Subcutaneous adipose tissue (tissue), 4 donors: Measurements from ENCODE around the gene OPCML. TPM values are rescaled to one million over a fixed set of nuclear protein-coding genes. Genes with fewer than 3 reads are reported as not detected.

ENCODE experiments used
- total RNA-seq, 4 donors: library from RNA; depleted of rRNA; stranded (reverse); fragments of >200 nt; gene quantifications; one replicate each; pipeline ENCODE4 v1.1.0, GENCODE V29; 2016
- TF ChIP-seq, protein P1 (sequence below): fragments of 450-650 bp; IDR thresholded peaks from one replicate; pipeline ENCODE4 v1.5.1; 2016; ENCODE audit warnings: low read depth, mild to moderate bottlenecking, control low read depth, antibody characterized with exemption, moderate library complexity

The OPCML gene
- total RNA-seq, 4 donors from 2014 or later: under 0.01 TPM; not detected in 3

DNA sequence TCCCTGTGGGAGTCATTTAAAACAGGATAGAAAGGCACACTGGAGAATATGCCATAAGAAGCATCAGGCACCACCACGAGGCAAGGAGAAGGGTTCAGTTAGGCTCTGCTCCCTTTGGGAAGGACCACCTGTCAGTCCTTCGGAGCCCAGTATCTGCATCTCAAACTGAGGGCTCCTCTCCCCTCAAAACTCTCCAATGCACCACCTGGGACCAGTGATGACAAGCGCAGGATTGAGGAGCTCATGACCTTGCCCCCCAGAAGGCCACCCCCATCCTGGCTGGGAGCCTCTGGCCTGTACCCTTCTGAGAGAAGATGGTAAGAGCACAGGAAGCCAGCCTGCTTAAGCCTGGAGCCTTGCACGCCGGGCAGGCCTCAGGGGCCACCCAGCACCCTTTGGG lies 39.4 kb downstream of the OPCML start:
- TF ChIP-seq, protein P1, sequence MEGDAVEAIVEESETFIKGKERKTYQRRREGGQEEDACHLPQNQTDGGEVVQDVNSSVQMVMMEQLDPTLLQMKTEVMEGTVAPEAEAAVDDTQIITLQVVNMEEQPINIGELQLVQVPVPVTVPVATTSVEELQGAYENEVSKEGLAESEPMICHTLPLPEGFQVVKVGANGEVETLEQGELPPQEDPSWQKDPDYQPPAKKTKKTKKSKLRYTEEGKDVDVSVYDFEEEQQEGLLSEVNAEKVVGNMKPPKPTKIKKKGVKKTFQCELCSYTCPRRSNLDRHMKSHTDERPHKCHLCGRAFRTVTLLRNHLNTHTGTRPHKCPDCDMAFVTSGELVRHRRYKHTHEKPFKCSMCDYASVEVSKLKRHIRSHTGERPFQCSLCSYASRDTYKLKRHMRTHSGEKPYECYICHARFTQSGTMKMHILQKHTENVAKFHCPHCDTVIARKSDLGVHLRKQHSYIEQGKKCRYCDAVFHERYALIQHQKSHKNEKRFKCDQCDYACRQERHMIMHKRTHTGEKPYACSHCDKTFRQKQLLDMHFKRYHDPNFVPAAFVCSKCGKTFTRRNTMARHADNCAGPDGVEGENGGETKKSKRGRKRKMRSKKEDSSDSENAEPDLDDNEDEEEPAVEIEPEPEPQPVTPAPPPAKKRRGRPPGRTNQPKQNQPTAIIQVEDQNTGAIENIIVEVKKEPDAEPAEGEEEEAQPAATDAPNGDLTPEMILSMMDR: no peak

DNA sequence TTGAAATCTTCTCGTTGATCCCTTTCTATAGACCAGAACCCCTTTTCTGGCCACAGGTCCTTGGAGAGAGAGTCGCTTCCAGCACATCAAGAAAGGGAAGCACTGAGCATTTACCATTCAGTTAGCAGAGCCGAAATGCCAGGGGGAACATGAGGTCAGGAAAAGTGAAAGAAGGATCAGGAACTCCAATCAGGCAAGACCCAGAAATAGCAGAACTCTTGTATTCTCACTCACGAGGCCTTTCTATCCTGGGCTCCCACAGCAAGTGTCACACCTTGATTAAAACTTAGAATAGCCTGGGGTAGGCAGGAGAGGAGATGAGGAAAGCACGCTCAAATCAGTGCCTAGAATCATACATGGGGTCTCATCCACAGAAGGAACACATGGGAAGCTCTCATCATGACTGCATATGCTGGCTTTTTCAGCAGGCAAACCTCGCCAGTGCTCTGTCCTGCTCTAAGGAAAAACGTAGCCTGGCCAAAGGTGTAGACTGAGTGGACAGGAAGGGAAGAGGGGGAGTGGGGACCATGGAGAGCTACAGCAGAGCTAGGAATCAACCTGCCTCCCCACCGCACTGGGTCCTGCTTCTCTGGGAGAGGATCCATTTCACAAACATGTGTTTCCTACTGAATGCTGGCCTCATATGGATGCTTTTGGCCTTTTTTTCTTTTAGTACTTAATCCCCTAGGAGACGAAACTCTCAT lies 40.5 kb downstream of the OPCML start:
- TF ChIP-seq, protein P1: no peak

DNA sequence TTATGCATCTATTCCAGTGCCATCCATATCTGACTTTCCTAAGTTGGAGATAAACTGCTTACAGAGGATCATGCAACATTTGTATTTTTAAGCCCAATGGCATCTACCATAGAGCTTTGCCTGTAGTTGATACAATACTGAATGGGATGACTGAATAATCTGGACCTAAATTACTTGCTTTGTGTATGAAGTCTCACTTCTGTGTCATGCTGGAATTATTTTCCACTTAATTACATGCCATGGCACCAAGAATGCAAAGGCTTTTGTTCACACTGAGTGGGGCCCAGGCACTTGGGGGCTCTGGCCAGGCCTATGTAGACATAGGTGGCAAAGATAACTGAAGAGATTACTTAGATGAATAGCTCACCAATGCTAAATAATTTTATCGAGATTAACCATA lies 51.6 kb downstream of the OPCML start:
- TF ChIP-seq, protein P1: no peak

DNA sequence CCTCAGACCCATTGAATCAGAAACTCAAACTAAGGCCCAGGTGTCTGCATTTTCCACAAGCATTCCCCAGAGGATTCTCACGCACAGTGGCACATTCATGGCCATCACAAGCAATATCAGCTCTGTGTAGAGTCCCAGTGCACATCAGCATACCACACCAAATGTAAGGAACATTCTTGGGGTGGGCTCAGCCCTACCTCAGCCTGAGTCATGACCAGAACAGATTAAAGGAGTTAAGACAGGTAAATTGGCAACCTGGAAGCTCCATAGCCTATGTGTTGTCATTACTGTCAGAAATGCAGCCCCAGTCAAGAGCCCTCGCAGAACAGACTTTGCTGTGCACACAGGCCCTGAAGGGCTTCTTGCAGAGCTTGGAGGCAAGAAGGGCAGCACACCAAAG lies 53.1 kb downstream of the OPCML start:
- TF ChIP-seq, protein P1: no peak

DNA sequence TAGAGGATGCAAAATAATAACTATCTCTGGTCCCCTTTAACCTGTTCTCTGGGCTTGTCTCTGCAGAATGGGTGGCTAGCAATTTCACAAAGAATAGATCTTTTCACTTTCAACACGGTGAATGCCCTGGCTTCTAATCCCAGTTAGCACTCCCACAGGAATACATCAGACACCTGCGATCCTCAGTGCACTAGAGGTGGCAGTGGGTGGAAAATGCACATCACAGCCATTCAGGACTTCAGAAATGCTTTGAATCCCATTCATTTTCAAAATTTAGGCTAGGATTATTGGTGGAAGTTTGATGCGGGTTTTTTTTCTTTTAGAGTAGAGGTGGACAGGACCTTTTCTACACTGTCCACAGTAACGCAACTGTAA lies 55.1 kb downstream of the OPCML start:
- TF ChIP-seq, protein P1: no peak

DNA sequence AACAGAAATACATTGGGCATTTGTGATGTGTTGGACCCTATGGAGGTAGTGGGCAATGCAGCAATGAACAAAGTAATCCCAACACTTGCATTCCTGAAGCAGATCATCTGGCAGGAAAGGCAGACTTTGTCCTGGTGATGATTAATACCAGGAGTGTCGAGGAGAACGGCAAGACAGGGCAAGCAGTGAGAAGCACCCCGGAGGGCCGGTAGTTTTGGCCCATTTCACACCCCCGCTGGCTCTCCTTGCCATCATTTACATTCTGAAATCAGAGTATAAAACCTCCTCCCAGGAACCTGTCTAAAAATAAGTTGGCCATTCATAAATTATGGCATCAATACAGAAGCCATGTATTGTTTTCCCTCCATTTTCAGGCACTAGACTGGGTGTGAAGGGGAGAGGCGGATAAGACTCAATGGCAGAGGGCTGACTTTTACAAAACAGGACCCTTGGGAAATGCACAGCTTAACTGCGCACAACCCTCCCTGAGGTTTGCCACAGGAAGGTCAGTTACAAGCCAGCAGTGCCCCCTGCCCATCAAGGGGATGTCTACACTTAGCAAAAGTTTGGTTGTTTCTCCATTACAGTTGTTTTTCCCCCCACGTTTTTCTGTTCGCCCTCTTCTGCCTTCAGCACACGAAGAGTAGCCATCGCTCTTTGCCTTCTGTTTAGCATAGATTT lies 55.6 kb downstream of the OPCML start:
- TF ChIP-seq, protein P1: no peak

DNA sequence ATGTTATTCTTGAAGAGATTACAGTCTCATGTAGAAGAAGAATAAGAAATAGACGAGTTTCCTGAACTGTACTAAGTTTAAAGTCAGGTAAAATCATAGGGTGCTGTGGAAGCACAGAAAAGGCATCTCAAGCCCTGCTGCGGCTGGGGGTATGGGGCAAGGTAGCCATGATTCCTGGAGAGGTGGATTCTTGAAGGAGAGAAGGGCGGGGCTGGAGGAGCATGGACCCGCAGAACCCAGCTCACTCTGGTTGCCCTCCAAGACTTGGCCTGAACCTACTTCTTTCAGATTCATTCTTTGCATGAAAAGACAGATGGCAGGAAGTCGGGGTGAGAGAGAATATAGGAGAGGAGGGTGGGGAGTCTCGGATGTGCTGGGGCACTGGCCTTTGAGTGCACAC lies 57.8 kb downstream of the OPCML start:
- TF ChIP-seq, protein P1: no peak
